HG03575 (cell line): Measurements from ENCODE around the gene MEA1.
"Not testable (repeated sequence)": the region's sequence is repeated elsewhere in the genome, so short reads cannot be mapped to it uniquely, and the experiment has no call there.

Source experiments
- ATAC-seq: cut with Tn5 transposase; IDR thresholded peaks from one replicate; pipeline ENCODE4 v1.9.1; 2021; ENCODE audit not compliant: unreplicated experiment, insufficient number of reproducible peaks, low FRiP score; ENCODE audit errors: extremely low read depth

Gene MEA1

GRCh38 chr6:43016176-43016942, 2.6 kb upstream of the MEA1 start:
- ATAC-seq: no peak

DNA sequence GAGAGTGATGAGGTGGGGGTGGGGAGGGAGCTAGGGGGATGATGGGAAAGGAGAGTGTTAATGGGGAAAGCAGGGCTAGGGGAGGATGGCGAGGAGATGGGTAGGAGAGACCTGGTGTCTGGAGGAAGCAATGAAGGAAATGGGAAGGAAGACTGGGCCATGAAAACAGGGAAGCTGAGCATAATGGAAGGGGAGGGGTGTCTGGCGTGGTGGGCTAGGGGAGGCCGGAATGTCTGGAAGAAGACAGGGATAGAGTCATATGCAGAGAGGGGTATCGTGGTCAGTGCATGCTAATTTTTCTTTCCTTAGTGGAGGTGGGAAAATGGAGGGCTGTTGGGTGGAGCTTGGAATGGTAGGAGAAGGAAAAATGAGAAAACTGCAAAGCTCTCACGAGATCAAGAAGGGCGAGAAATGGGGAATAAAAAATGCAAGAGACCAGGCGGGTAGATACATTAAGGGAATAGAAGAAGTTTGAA, 726 bp upstream of the MEA1 start:
- no peak for ATAC-seq

- ATAC-seq: no peak
Measured at GRCh38 chr6:43013097-43013842, 476 bp downstream of the MEA1 start.

GRCh38 chr6:43012364-43012763, 1.4 kb downstream of the MEA1 start:
- no peak for ATAC-seq

GRCh38 chr6:43011207-43011606, 2.5 kb downstream of the MEA1 start:
- no peak for ATAC-seq

GRCh38 chr6:43009124-43009523, 4.6 kb downstream of the MEA1 start:
- ATAC-seq: no peak

DNA sequence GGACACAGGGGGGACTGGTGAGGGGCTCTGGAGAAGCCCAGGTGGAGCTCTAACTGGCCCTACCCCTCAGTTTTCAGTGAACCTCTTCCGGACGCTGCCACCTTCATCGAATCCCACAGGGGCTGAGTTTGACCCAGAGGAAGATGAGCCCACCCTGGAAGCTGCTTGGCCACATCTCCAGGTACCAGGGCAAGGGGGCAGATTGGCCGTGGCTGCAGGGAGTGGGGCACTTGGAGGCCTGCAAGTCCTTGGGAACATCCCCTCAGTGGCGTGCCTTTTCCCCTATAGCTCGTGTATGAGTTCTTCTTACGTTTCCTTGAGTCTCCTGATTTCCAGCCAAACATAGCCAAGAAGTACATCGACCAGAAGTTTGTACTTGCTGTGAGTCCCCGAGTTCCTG, 6.6 kb downstream of the MEA1 start:
- ATAC-seq: no peak

GRCh38 chr6:43006251-43006650, 7.5 kb downstream of the MEA1 start:
- ATAC-seq: no peak

GRCh38 chr6:43005844-43006243, 7.9 kb downstream of the MEA1 start:
- ATAC-seq: no peak

GRCh38 chr6:43001843-43002242, 11.9 kb downstream of the MEA1 start:
- no peak for ATAC-seq

GRCh38 chr6:42998205-42998604, 15.5 kb downstream of the MEA1 start:
- not testable (repeated sequence) for ATAC-seq

DNA sequence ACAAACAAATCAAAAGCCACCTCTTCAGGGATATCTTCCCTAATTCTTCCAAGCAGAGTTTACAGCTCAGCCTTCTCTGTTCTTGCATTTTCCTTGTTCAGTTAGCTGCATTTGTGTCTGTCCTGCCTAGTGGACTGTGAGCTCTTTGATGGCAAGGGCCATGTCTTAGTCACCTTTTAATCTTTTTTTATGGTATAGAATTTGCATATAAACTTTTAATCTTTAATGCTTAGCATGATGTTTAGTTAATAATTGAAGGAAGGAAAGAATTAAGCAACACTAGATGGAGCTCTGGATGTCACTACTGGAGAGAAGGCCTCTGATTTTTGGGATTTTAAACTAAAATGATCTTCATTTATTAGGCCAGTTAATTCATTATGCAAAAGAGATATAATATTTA, 17.2 kb downstream of the MEA1 start:
- no peak for ATAC-seq

DNA sequence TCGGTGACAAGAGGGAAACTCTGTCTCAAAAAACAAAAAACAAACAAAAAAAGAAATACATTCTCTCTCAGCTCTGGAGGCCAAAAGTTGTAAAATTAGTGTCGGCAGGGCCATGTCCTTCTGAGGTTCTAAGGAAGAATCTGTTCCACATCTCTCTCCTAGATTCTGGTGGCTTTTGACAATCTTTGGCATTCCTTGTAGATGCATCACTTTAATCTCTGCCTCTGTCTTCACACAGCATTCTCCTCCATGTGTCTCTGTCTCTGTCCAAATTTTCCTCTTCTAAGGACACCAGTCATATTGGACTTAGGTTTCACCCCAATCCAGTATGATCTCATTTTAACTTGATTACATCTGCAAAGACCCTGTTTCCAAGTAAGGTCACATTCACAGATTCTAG, 20.3 kb downstream of the MEA1 start:
- no peak for ATAC-seq

- no peak for ATAC-seq
Measured at GRCh38 chr6:42989923-42990322, 23.8 kb downstream of the MEA1 start.

- no peak for ATAC-seq
Measured at GRCh38 chr6:42988486-42989020, 25.2 kb downstream of the MEA1 start.

DNA sequence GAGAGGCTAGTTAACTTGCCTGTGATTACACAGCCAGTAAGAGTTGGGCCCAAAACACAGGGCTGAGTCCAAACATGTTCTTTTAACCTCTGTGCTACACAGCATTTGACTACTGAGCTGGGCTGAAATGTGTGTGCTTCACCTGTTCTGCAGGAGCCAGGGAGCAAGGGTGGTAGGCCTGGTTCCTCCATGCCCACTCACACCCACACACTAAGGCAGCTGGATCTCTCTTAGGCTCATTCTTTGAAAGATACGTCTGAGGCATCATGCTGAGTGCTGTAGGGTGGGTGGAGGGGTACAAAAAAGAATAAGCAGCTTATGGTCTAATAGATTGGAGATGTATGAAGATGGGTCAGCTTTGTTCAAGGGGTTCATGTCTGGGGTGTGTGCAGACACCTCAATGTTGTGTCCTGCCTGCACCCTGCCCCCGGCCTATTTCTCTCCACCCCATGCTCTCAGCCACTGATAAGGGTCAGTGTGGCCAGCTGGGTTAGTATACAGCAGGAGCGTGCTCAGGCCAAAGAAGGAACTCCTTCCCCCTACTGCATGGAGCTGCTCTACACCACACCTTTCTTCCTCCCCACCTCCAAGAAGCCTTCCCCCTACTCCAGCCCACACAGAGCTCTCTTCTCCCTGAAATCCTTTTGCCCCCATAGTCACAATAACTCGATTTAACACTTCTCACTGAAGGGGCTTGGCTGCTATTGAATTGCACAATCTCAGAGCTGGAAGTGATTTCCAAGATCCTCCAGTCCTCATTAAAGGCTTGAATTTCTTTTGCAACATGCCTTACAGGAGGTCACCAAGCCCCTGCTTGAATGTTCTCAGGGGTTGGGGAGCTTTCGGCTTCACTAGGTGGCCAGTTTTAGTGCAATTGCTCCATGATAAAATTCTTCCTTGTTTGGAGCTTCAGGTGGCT, 26.0 kb downstream of the MEA1 start:
- no peak for ATAC-seq

- ATAC-seq: no peak
Measured at GRCh38 chr6:42984924-42985475, 28.7 kb downstream of the MEA1 start.

GRCh38 chr6:42984001-42984923, 29.5 kb downstream of the MEA1 start, which contains the start of gene PPP2R5D:
TSS of gene PPP2R5D (plus strand) at chr6:42984570. CDS start at chr6:42984678, 108 bp downstream.
- ATAC-seq: peak; percentile 56
